HepG2 (cell line): ENCODE data around the gene DUS1L. TPM values are rescaled to one million over a fixed set of nuclear protein-coding genes. Genes with fewer than 3 reads are reported as not detected.

Experiments used
- CAMTA2 ChIP-seq: sonication (generic); formaldehyde crosslinking; IDR thresholded peaks from 2 replicates; pipeline ENCODE4 v1.4.0; 2020; ENCODE audit warnings: mild to moderate bottlenecking, missing genetic modification reagents, borderline replicate concordance
- CENPX ChIP-seq: sonication (generic); formaldehyde crosslinking; IDR thresholded peaks from 2 replicates; pipeline ENCODE4 v1.9.0; 2021; ENCODE audit warnings: mild to moderate bottlenecking, missing genetic modification reagents, moderate library complexity
- ELF1 ChIP-seq: sonication (generic); formaldehyde crosslinking; IDR thresholded peaks from 2 replicates; pipeline ENCODE4 v1.4.0; 2020; ENCODE audit warnings: missing genetic modification reagents
- MAFK ChIP-seq, 2 experiments: IDR thresholded peaks in 1 of 2; conservative IDR thresholded peaks in 1 of 2; 2 replicates each; pipeline ENCODE4 v1.6.1; 2011; ENCODE audit warnings: improper control_type of control experiment in 2 of 2, low read length in 2 of 2
- NFAT5 ChIP-seq: sonication (generic); formaldehyde crosslinking; IDR thresholded peaks from 2 replicates; pipeline ENCODE4 v1.4.0; 2020; ENCODE audit warnings: missing genetic modification reagents
- NFKBIZ ChIP-seq: IDR thresholded peaks from 2 replicates; pipeline ENCODE4 v1.6.1; 2018; ENCODE audit warnings: missing genetic modification reagents, missing compliant biosample characterization
- PRPF4 ChIP-seq: fragments of 200-400 bp; formaldehyde crosslinking; IDR thresholded peaks from 2 replicates; pipeline ENCODE4 v1.6.1; 2016; ENCODE audit warnings: low read length, low read depth; ENCODE audit not compliant: poor library complexity, severe bottlenecking
- RNF2 ChIP-seq: fragments of 450-650 bp; conservative IDR thresholded peaks from 2 replicates; pipeline ENCODE4 v1.6.1; 2016; ENCODE audit warnings: low read depth
- SMAD3 ChIP-seq: sonication (generic); formaldehyde crosslinking; IDR thresholded peaks from 2 replicates; pipeline ENCODE4 v1.4.0; 2020; ENCODE audit warnings: missing genetic modification reagents
- TARDBP ChIP-seq: sonication (generic); formaldehyde crosslinking; IDR thresholded peaks from 2 replicates; pipeline ENCODE4 v1.8.0; 2022; ENCODE audit warnings: mild to moderate bottlenecking, missing genetic modification reagents
- TGIF2 ChIP-seq: IDR thresholded peaks from 2 replicates; pipeline ENCODE4 v1.6.1; 2016; ENCODE audit warnings: control low read depth, missing compliant biosample characterization
- ZNF101 ChIP-seq: sonication (generic); formaldehyde crosslinking; IDR thresholded peaks from 2 replicates; pipeline ENCODE4 v1.4.0; 2020; ENCODE audit warnings: mild to moderate bottlenecking, low read depth, missing genetic modification reagents, borderline replicate concordance
- ZNF263 ChIP-seq: sonication (generic); formaldehyde crosslinking; IDR thresholded peaks from 2 replicates; pipeline ENCODE4 v1.4.0; 2020; ENCODE audit warnings: missing genetic modification reagents
- ZNF431 ChIP-seq: sonication (generic); formaldehyde crosslinking; IDR thresholded peaks from 2 replicates; pipeline ENCODE4 v1.9.0; 2022; ENCODE audit warnings: missing genetic modification reagents, low read depth, mild to moderate bottlenecking, borderline replicate concordance
- ZNF737 ChIP-seq: sonication (generic); formaldehyde crosslinking; IDR thresholded peaks from 2 replicates; pipeline ENCODE4 v1.5.0; 2020; ENCODE audit warnings: missing genetic modification reagents, mild to moderate bottlenecking, borderline replicate concordance
- ZNF788 ChIP-seq: sonication (generic); formaldehyde crosslinking; IDR thresholded peaks from 2 replicates; pipeline ENCODE4 v1.5.0; 2020; ENCODE audit warnings: mild to moderate bottlenecking, missing genetic modification reagents, borderline replicate concordance
- ZSCAN20 ChIP-seq: sonication (generic); formaldehyde crosslinking; IDR thresholded peaks from 2 replicates; pipeline ENCODE4 v1.4.0; 2020; ENCODE audit warnings: missing genetic modification reagents, mild to moderate bottlenecking, borderline replicate concordance
- polyA plus RNA-seq, 8 experiments: library from polyadenylated mRNA; depleted of rRNA in 3 of 8; stranded (reverse) in 7 of 8; unstranded in 1 of 8; fragments of >200 nt; fragmentation: Illumina TruSeq in 4 of 8; extraction: Trizol in 4 of 8; gene quantifications; 2 replicates each; pipeline versions ENCODE4 v1.2.1 to v1.2.3, GENCODE V29; 2011 to 2016; ENCODE audit warnings: low read depth in 4 of 8, missing spikeins in 1 of 8, mixed read lengths in 1 of 8; ENCODE audit not compliant: insufficient read depth in 1 of 8
- total RNA-seq, 5 experiments: library from RNA; depleted of rRNA; stranded (reverse); fragments of >200 nt; fragmentation: Illumina TruSeq; extraction: Trizol; gene quantifications; 2 replicates each; pipeline ENCODE4 v1.2.3, GENCODE V29; 2016; ENCODE audit warnings: low read depth in 1 of 5
- TF ChIP-seq, protein P1 (sequence below): sonication (generic); formaldehyde crosslinking; IDR thresholded peaks from 2 replicates; pipeline ENCODE4 v1.8.1; 2023; ENCODE audit warnings: mild to moderate bottlenecking, inconsistent platforms, moderate library complexity, missing genetic modification reagents, borderline replicate concordance
- TF ChIP-seq, protein P2 (sequence below): sonication (generic); formaldehyde crosslinking; IDR thresholded peaks from 2 replicates; pipeline ENCODE4 v1.4.0; 2020; ENCODE audit warnings: low read depth, mild to moderate bottlenecking, missing genetic modification reagents
- TF ChIP-seq, protein P3 (sequence below): sonication (generic); formaldehyde crosslinking; IDR thresholded peaks from 2 replicates; pipeline ENCODE4 v1.4.0; 2020; ENCODE audit warnings: missing genetic modification reagents

The DUS1L gene
- total and polyA plus RNA-seq, 2 of the 13 experiments (the other 11 are each of a cell fraction or from before 2014, with no cell fraction given), result 81.0 to 109 TPM

DNA sequence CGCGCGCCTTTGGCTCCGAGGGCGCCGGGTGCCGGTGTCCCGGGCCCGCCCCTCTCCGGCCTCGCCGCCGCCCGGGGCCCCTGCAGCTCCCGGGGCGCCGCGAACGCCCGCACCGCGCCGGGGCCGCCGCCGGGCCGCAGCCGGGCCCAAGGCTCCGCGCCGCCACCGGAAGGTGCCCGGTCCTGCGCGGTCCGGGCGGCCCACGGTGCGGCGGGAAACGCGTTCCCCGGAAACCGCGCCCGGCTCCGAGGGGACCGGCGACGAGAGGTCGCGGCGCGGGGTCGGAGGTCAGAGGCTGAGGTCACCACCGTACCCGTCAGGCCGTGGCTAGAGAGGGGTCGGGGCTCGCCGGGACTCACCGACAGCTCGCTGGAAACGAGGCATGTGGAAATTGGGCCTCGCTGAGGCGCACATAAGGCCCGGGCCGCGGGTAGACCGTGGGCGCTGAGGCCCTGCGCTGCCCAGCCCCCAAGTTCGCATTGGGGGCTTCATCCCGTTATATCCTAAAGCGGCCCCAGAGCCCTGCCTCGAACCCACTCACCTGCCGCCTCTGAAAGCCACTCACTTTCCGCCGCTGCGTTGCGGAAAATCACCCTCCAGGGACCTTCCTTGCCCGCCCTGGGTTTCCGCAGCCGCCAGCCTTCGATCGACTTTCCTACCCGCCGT lies at the start of gene DUS1L (continued):
- TF ChIP-seq ZSCAN20 (no peak), NFAT5 (peak; percentile 85), RNF2 (0 out of 2 replicates have a peak, but pooled peaks have one; percentile 55), ZNF788 (CRISPR knock-in tag) (peak; percentile 96), TGIF2 (CRISPR knock-in tag) (peak; percentile 87), ELF1 (CRISPR knock-in tag) (peak; percentile 35; the same call in 1 of the 2 replicates), CENPX (CRISPR knock-in tag) (no peak), MAFK (conservative IDR thresholded peaks at IDR 0.05 in 1 of 2, IDR thresholded peaks at IDR 0.05 in 1 of 2; ENCODE audit: low read length in 2 of 2) (no peak), ZNF263 (no peak), TARDBP (CRISPR knock-in tag) (peak; percentile 91), SMAD3 (peak; percentile 67; the same call in 1 of the 2 replicates), ZNF101 (0 out of 2 replicates have a peak, but pooled peaks have one; percentile 53), ZNF737 (CRISPR knock-in tag) (no peak), NFKBIZ (CRISPR knock-in tag) (peak; percentile 87; the same call in 1 of the 2 replicates), CAMTA2 (CRISPR knock-in tag) (no peak), PRPF4 (peak; percentile 96), ZNF431 (CRISPR knock-in tag) (no peak)
- TF ChIP-seq, protein P1, sequence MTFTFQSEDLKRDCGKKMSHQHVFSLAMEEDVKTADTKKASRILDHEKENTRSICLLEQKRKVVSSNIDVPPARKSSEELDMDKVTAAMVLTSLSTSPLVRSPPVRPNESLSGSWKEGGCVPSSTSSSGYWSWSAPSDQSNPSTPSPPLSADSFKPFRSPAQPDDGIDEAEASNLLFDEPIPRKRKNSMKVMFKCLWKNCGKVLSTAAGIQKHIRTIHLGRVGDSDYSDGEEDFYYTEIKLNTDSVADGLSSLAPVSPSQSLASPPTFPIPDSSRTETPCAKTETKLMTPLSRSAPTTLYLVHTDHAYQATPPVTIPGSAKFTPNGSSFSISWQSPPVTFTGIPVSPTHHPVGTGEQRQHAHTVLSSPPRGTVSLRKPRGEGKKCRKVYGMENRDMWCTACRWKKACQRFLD, result no peak
- TF ChIP-seq, protein P2, sequence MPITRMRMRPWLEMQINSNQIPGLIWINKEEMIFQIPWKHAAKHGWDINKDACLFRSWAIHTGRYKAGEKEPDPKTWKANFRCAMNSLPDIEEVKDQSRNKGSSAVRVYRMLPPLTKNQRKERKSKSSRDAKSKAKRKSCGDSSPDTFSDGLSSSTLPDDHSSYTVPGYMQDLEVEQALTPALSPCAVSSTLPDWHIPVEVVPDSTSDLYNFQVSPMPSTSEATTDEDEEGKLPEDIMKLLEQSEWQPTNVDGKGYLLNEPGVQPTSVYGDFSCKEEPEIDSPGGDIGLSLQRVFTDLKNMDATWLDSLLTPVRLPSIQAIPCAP (CRISPR knock-in tag), result 0 out of 2 replicates have a peak, but pooled peaks have one; percentile 42
- TF ChIP-seq, protein P3, sequence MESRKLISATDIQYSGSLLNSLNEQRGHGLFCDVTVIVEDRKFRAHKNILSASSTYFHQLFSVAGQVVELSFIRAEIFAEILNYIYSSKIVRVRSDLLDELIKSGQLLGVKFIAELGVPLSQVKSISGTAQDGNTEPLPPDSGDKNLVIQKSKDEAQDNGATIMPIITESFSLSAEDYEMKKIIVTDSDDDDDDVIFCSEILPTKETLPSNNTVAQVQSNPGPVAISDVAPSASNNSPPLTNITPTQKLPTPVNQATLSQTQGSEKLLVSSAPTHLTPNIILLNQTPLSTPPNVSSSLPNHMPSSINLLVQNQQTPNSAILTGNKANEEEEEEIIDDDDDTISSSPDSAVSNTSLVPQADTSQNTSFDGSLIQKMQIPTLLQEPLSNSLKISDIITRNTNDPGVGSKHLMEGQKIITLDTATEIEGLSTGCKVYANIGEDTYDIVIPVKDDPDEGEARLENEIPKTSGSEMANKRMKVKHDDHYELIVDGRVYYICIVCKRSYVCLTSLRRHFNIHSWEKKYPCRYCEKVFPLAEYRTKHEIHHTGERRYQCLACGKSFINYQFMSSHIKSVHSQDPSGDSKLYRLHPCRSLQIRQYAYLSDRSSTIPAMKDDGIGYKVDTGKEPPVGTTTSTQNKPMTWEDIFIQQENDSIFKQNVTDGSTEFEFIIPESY (CRISPR knock-in tag), result peak; percentile 90
